AG09309 (cell line): ENCODE data around the gene GLOD5.

ENCODE experiments used
- DNase-seq: peaks from one replicate; pipeline ENCODE4 v3.0.0-alpha.2; 2010; ENCODE audit warnings: low read depth
- H3K4me3 ChIP-seq: 2 replicates; pipeline ENCODE4 v1.5.1; 2011; ENCODE audit warnings: mild to moderate bottlenecking, low read depth, low read length, moderate library complexity; ENCODE audit not compliant: control insufficient read depth
- CTCF ChIP-seq: IDR thresholded peaks from 2 replicates; pipeline ENCODE4 v1.5.1; 2011; ENCODE audit warnings: mild to moderate bottlenecking, low read depth, low read length, inconsistent platforms; ENCODE audit not compliant: insufficient read depth, control insufficient read depth; ENCODE audit errors: missing control alignments

Gene GLOD5

GRCh38 chrX:48794911-48795515 is 33.5 kb downstream of the GLOD5 start:
- TF ChIP-seq CTCF = no peak
- DNase-seq = peak; percentile 21
- no peak overlapping the region for H3K4me3 ChIP-seq

GRCh38 chrX:48798318-48798717 is 36.8 kb downstream of the GLOD5 start:
- no peak overlapping the region for H3K4me3 ChIP-seq
- no peak for TF ChIP-seq CTCF
- no peak for DNase-seq

GRCh38 chrX:48800574-48801279 is 39.2 kb downstream of the GLOD5 start:
- no peak for TF ChIP-seq CTCF
- no peak for DNase-seq
- H3K4me3 ChIP-seq = peak overlapping the region; percentile 75

DNA sequence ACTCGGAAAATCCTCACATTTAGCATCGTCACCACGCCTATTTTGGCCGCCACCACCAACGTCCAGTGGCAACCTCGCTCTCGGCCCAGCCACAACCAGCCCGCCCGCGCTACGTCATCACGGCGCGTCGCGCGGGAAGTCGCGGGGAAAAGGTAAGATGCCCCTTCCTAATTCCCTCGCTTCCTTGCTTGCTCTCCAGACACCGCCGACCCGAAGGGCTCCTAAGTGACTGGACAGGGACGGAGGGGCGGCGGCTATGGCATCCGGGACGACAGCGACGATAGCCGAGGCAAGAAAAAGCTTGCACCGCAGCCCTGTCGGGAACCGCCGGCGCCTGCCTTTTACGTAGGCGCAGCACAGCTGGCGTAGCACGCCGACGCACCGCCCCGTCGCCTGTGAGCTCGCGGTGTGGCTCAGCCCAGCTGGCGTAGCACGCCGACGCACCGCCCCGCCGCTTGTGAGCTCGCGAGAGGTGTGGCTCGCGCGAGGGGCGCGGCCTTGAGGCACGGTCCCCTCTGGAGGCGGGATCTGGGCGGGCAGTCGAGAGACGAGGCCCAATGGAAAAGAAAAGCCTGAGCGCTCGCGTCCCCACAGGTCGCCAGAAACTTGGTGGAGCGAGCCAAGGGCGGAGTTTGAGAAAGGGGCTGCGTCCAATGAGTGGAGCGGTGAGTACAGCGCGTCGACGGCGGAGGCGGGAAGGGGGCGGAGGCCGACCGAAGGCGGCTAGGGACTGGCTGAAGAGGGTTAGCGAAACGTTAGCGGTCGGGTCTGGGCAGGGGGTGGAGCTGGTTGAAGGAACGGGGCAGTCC is 39.9 kb downstream of the GLOD5 start, which contains the start of gene HDAC6:
Gene HDAC6, plus strand, starts transcription at position 788 of the 809 bp plus-strand sequence. CDS start 626 bp downstream, outside the sequence.
- DNase-seq = peak; percentile 94
- H3K4me3 ChIP-seq = peak within 1 kb of the TSS; percentile 75
- TF ChIP-seq CTCF = no peak

GRCh38 chrX:48802089-48802904 is 40.8 kb downstream of the GLOD5 start:
- no peak for TF ChIP-seq CTCF
- DNase-seq = peak; percentile 5
- peak overlapping the region; percentile 73 for H3K4me3 ChIP-seq

DNA sequence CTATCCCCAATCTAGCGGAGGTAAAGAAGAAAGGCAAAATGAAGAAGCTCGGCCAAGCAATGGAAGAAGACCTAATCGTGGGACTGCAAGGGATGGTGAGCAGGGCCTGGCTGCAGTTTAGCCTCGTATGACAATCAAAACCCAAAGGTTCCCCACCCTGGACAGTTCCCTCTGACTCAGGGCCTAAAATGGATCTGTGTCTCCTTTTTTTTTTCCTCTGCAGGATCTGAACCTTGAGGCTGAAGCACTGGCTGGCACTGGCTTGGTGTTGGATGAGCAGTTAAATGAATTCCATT is 41.3 kb downstream of the GLOD5 start:
- no peak for DNase-seq
- no peak for TF ChIP-seq CTCF
- peak overlapping the region; percentile 73; the same call in 1 of the 2 replicates for H3K4me3 ChIP-seq
